Astrocyte (in vitro differentiated cells and primary cell): ENCODE results near the gene SERINC1. TPM values are rescaled to one million over a fixed set of nuclear protein-coding genes. Genes with fewer than 3 reads are reported as not detected.

Experiments
- DNase-seq: peaks from one replicate; pipeline ENCODE4 v3.0.0-alpha.2; 2010; ENCODE audit warnings: low read depth
- FAIRE-seq: peaks from 2 replicates; lab custom pipeline; 2011; peaks lifted over from hg19 to GRCh38; lab: Jason Lieb, UNC
- H2AFZ ChIP-seq: 2 replicates; pipeline ENCODE4 v1.6.0; 2012; ENCODE audit warnings: low read depth, low read length, inconsistent platforms
- H3K27ac ChIP-seq: 2 replicates; pipeline ENCODE4 v1.5.1; 2011; ENCODE audit warnings: low read depth, low read length, inconsistent platforms
- H3K27me3 ChIP-seq: 2 replicates; pipeline ENCODE4 v1.6.0; 2011; ENCODE audit warnings: low read length, inconsistent platforms; ENCODE audit not compliant: insufficient read depth
- H3K36me3 ChIP-seq: 2 replicates; pipeline ENCODE4 v1.5.1; 2011; ENCODE audit warnings: low read length, inconsistent platforms; ENCODE audit not compliant: insufficient read depth
- H3K4me1 ChIP-seq: 2 replicates; pipeline ENCODE4 v1.5.1; 2011; ENCODE audit warnings: low read length, inconsistent platforms; ENCODE audit not compliant: insufficient read depth
- H3K4me2 ChIP-seq: 2 replicates; pipeline ENCODE4 v1.6.0; 2012; ENCODE audit warnings: low read length, inconsistent platforms
- H3K4me3 ChIP-seq: 2 replicates; pipeline ENCODE4 v1.5.1; 2011; ENCODE audit warnings: low read depth, mild to moderate bottlenecking, low read length, inconsistent platforms; ENCODE audit not compliant: insufficient read depth
- H3K79me2 ChIP-seq: 2 replicates; pipeline ENCODE4 v1.6.0; 2012; ENCODE audit warnings: mild to moderate bottlenecking, low read length, inconsistent platforms; ENCODE audit not compliant: insufficient read depth
- H3K9ac ChIP-seq: 2 replicates; pipeline ENCODE4 v1.6.0; 2012; ENCODE audit warnings: mild to moderate bottlenecking, low read length, inconsistent platforms
- H3K9me3 ChIP-seq: 2 replicates; pipeline ENCODE4 v1.5.1; 2012; ENCODE audit warnings: low read depth, mild to moderate bottlenecking, low read length, inconsistent platforms; ENCODE audit not compliant: insufficient read depth
- H4K20me1 ChIP-seq: 2 replicates; pipeline ENCODE4 v1.6.0; 2012; ENCODE audit warnings: low read length, inconsistent platforms; ENCODE audit not compliant: insufficient read depth
- H3K27ac Mint-ChIP-seq: one replicate; pipeline ENCODE4 v1.8.0; 2021; ENCODE audit warnings: mild to moderate bottlenecking, mixed read lengths; ENCODE audit not compliant: unreplicated experiment
- H3K27me3 Mint-ChIP-seq: one replicate; pipeline ENCODE4 v1.8.0; 2021; ENCODE audit warnings: low read depth, mixed read lengths; ENCODE audit not compliant: unreplicated experiment
- H3K36me3 Mint-ChIP-seq: one replicate; pipeline ENCODE4 v1.8.0; 2021; ENCODE audit warnings: low read depth, mixed read lengths; ENCODE audit not compliant: unreplicated experiment
- H3K4me1 Mint-ChIP-seq: one replicate; pipeline ENCODE4 v1.8.0; 2021; ENCODE audit warnings: low read depth, mixed read lengths; ENCODE audit not compliant: unreplicated experiment
- H3K4me3 Mint-ChIP-seq: one replicate; pipeline ENCODE4 v1.8.0; 2021; ENCODE audit warnings: mild to moderate bottlenecking, moderate library complexity, mixed read lengths; ENCODE audit not compliant: unreplicated experiment
- H3K9me3 Mint-ChIP-seq: one replicate; pipeline ENCODE4 v1.8.0; 2021; ENCODE audit warnings: mild to moderate bottlenecking, mixed read lengths; ENCODE audit not compliant: unreplicated experiment
- EZH2 ChIP-seq: IDR thresholded peaks from 2 replicates; pipeline ENCODE4 v1.6.1; 2012; ENCODE audit warnings: mild to moderate bottlenecking, low read length, inconsistent platforms; ENCODE audit not compliant: insufficient read depth
- total RNA-seq: library from RNA; stranded (reverse); gene quantifications from 2 replicates; pipeline ENCODE4 v1.2.1, GENCODE V29; 2021
- TF ChIP-seq, protein P1 (sequence below): IDR thresholded peaks from 2 replicates; pipeline ENCODE4 v1.5.1; 2011; ENCODE audit warnings: low read depth, mild to moderate bottlenecking, inconsistent platforms, low read length, moderate library complexity; ENCODE audit not compliant: insufficient read depth

SERINC1 gene
- total RNA-seq, 1 donor from 2014 or later, result 203 TPM

DNA sequence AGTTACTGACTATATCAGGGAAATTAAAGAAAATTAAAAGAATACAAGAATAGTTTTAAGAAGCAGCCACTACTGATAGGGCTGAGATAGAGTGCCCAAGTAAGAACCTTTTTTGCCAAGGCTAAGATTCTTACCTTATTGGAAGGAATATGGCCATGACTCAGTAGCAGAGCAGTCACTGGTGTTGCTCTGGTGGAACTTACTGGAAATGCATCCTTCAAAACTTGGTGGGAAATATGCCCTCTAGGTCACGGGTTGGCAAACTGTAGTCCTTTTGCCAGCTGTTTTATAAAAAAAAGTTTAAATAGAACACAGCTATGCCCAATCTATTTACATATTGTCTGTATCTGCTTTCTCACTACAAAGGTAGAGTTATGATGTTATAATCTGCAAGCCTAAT lies 66.2 kb downstream of the SERINC1 start:
- Mint-ChIP-seq H3K4me3 (no peak overlapping the region), H3K4me1 (peaks cover 3% of the 10 kb centered on the region), H3K27ac (no peak overlapping the region), H3K27me3 (no peaks in the 10 kb centered on the region), H3K36me3 (no peaks in the 10 kb centered on the region), H3K9me3 (no peaks in the 10 kb centered on the region)
- Histone ChIP-seq H3K27ac (no peak overlapping the region), H3K36me3 (no peaks in the 10 kb centered on the region), H3K27me3 (no peaks in the 10 kb centered on the region), H3K4me3 (no peak overlapping the region), H2AFZ (no peak overlapping the region), H3K4me2 (no peak overlapping the region), H3K9ac (no peak overlapping the region), H3K79me2 (peaks cover 100% of the 10 kb centered on the region), H4K20me1 (peaks cover 45% of the 10 kb centered on the region), H3K9me3 (no peaks in the 10 kb centered on the region), H3K4me1 (peaks cover 6% of the 10 kb centered on the region)
- DNase-seq (peak; percentile 6), FAIRE-seq (no peak)
- TF ChIP-seq, protein P1, sequence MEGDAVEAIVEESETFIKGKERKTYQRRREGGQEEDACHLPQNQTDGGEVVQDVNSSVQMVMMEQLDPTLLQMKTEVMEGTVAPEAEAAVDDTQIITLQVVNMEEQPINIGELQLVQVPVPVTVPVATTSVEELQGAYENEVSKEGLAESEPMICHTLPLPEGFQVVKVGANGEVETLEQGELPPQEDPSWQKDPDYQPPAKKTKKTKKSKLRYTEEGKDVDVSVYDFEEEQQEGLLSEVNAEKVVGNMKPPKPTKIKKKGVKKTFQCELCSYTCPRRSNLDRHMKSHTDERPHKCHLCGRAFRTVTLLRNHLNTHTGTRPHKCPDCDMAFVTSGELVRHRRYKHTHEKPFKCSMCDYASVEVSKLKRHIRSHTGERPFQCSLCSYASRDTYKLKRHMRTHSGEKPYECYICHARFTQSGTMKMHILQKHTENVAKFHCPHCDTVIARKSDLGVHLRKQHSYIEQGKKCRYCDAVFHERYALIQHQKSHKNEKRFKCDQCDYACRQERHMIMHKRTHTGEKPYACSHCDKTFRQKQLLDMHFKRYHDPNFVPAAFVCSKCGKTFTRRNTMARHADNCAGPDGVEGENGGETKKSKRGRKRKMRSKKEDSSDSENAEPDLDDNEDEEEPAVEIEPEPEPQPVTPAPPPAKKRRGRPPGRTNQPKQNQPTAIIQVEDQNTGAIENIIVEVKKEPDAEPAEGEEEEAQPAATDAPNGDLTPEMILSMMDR, result peak; percentile 3
- TF ChIP-seq EZH2, result no peak

DNA sequence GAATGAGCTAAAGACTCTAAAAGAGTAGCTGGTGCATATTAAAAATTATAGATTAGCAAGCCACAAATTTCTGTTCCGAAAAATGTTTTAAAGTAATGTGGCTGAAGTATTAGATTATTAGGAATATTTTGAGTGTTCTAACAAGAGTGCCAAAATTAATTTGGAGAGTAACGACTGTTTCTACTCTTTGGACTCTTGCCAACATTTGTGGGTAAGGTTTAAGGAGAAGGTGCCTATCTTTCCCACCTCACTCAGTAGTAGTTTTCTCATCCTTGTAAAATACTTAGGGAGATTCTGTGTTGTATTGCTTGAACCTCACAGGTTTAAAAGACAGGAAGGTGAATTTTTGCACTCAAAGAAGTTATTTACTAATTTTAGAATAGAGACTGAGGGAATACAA lies 67.2 kb downstream of the SERINC1 start:
- H3K27me3 ChIP-seq, result no peaks in the 10 kb centered on the region
- peaks cover 99% of the 10 kb centered on the region for H3K79me2 ChIP-seq
- no peaks in the 10 kb centered on the region for H3K36me3 Mint-ChIP-seq
- peaks cover 3% of the 10 kb centered on the region for H3K4me1 Mint-ChIP-seq
- no peaks in the 10 kb centered on the region for H3K9me3 ChIP-seq
- H3K27me3 Mint-ChIP-seq, result no peaks in the 10 kb centered on the region
- no peak overlapping the region for H3K4me3 ChIP-seq
- peaks cover 8% of the 10 kb centered on the region for H3K4me1 ChIP-seq
- H4K20me1 ChIP-seq, result peaks cover 46% of the 10 kb centered on the region
- FAIRE-seq (no peak), DNase-seq (no peak)
- TF ChIP-seq, protein P1, result no peak
- no peak for TF ChIP-seq EZH2
- H3K9ac ChIP-seq, result no peak overlapping the region
- H3K36me3 ChIP-seq, result no peaks in the 10 kb centered on the region
- H3K27ac Mint-ChIP-seq, result no peak overlapping the region
- H3K9me3 Mint-ChIP-seq, result no peaks in the 10 kb centered on the region
- no peak overlapping the region for H3K4me2 ChIP-seq
- H3K4me3 Mint-ChIP-seq, result no peak overlapping the region
- no peak overlapping the region for H2AFZ ChIP-seq
- no peak overlapping the region for H3K27ac ChIP-seq

DNA sequence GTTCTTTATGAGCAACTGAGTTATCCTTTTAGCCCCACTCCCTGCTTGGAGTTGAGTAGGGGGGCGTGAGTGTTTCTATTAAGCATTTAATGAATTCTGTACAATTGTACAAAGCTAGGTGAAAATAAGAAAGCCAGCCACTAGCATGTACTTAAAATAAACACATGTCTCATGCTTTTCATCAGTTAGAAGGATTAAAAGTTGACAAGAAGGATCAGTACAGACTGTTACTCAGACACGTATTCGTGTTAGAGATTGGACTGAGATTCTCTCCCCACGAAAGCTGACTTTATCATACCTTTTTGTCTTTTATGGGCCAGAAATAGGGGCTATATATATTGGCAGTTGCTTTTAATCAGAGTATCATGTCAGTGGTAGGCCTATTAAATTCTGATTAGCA lies 70.5 kb downstream of the SERINC1 start:
- FAIRE-seq (no peak), DNase-seq (no peak)
- Histone ChIP-seq H3K27ac (no peak overlapping the region), H3K27me3 (no peaks in the 10 kb centered on the region), H3K9ac (peak overlapping the region; percentile 100), H3K4me3 (peak overlapping the region; percentile 14), H3K4me2 (peak overlapping the region; percentile 83), H3K36me3 (no peaks in the 10 kb centered on the region), H4K20me1 (peaks cover 35% of the 10 kb centered on the region), H2AFZ (no peak overlapping the region), H3K9me3 (no peaks in the 10 kb centered on the region), H3K4me1 (peaks cover 15% of the 10 kb centered on the region), H3K79me2 (peaks cover 66% of the 10 kb centered on the region)
- no peaks in the 10 kb centered on the region for H3K27me3 Mint-ChIP-seq
- H3K27ac Mint-ChIP-seq, result no peak overlapping the region
- peaks cover 3% of the 10 kb centered on the region for H3K4me1 Mint-ChIP-seq
- no peak for TF ChIP-seq EZH2
- TF ChIP-seq, protein P1, result no peak
- H3K4me3 Mint-ChIP-seq, result peak overlapping the region; percentile 99
- no peaks in the 10 kb centered on the region for H3K9me3 Mint-ChIP-seq
- no peaks in the 10 kb centered on the region for H3K36me3 Mint-ChIP-seq
